ENCODE data around the gene ODF4.

GRCh38 chr17:8326511-8327302, 12.9 kb upstream of the ODF4 start:
- TF ChIP-seq, protein P1, sequence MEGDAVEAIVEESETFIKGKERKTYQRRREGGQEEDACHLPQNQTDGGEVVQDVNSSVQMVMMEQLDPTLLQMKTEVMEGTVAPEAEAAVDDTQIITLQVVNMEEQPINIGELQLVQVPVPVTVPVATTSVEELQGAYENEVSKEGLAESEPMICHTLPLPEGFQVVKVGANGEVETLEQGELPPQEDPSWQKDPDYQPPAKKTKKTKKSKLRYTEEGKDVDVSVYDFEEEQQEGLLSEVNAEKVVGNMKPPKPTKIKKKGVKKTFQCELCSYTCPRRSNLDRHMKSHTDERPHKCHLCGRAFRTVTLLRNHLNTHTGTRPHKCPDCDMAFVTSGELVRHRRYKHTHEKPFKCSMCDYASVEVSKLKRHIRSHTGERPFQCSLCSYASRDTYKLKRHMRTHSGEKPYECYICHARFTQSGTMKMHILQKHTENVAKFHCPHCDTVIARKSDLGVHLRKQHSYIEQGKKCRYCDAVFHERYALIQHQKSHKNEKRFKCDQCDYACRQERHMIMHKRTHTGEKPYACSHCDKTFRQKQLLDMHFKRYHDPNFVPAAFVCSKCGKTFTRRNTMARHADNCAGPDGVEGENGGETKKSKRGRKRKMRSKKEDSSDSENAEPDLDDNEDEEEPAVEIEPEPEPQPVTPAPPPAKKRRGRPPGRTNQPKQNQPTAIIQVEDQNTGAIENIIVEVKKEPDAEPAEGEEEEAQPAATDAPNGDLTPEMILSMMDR (tag by site-specific recombination; IDR thresholded peaks at IDR 0.05): no peak
- no peak for TF ChIP-seq ZFP37 (tag by site-specific recombination; IDR thresholded peaks at IDR 0.05)
- no peak for TF ChIP-seq ZNF248 (tag by site-specific recombination; IDR thresholded peaks at IDR 0.05)

Data from HEK293 (cell line).